ENCODE data around the gene RALGPS1.

Gene RALGPS1

GRCh38 chr9:127123064-127123890 is 208.7 kb downstream of the RALGPS1 start:
- Histone ChIP-seq H3K4me3 (ENCODE audit: low read length) (peak overlapping the region; percentile 75), H3K9ac (ENCODE audit: low read depth, low read length) (peak overlapping the region; percentile 75), H3K27me3 (ENCODE audit: control insufficient read depth, insufficient read depth, low read length) (no peaks in the 10 kb centered on the region)

GRCh38 chr9:127124111-127124531 is 209.5 kb downstream of the RALGPS1 start:
- H3K4me1 ChIP-seq (ENCODE audit: control insufficient read depth, insufficient read depth, low read length) = peaks cover 34% of the 10 kb centered on the region
- no peak overlapping the region for H3K4me2 ChIP-seq (ENCODE audit: low read length)
- no peak overlapping the region for H3K9ac ChIP-seq (ENCODE audit: low read depth, low read length)
- no peak overlapping the region for H3K4me3 ChIP-seq (ENCODE audit: low read length)
- H3K27me3 ChIP-seq (ENCODE audit: control insufficient read depth, insufficient read depth, low read length) = no peaks in the 10 kb centered on the region
- H3K36me3 ChIP-seq (ENCODE audit: insufficient read depth, low read length) = no peaks in the 10 kb centered on the region
- H3K9me3 ChIP-seq (replicated peaks; ENCODE audit: low read length) = no peaks in the 10 kb centered on the region

More at GRCh38 chr9:127123064-127123890, 208.7 kb downstream of the RALGPS1 start:
- Histone ChIP-seq H3K9me3 (replicated peaks; ENCODE audit: low read length) (no peaks in the 10 kb centered on the region), H3K4me2 (ENCODE audit: low read length) (peak overlapping the region; percentile 95), H3K36me3 (ENCODE audit: insufficient read depth, low read length) (no peaks in the 10 kb centered on the region), H3K4me1 (ENCODE audit: control insufficient read depth, insufficient read depth, low read length) (peaks cover 28% of the 10 kb centered on the region)

GRCh38 chr9:127124792-127125191 is 210.2 kb downstream of the RALGPS1 start:
- Histone ChIP-seq H3K4me1 (ENCODE audit: control insufficient read depth, insufficient read depth, low read length) (peaks cover 34% of the 10 kb centered on the region), H3K4me3 (ENCODE audit: low read length) (no peak overlapping the region), H3K4me2 (ENCODE audit: low read length) (no peak overlapping the region), H3K9me3 (replicated peaks; ENCODE audit: low read length) (no peaks in the 10 kb centered on the region), H3K27me3 (ENCODE audit: control insufficient read depth, insufficient read depth, low read length) (no peaks in the 10 kb centered on the region), H3K36me3 (ENCODE audit: insufficient read depth, low read length) (no peaks in the 10 kb centered on the region), H3K9ac (ENCODE audit: low read depth, low read length) (no peak overlapping the region)

- Histone ChIP-seq H3K4me1 (ENCODE audit: control insufficient read depth, insufficient read depth, low read length) (peaks cover 40% of the 10 kb centered on the region), H3K36me3 (ENCODE audit: insufficient read depth, low read length) (no peaks in the 10 kb centered on the region), H3K4me3 (ENCODE audit: low read length) (no peak overlapping the region), H3K9me3 (replicated peaks; ENCODE audit: low read length) (no peaks in the 10 kb centered on the region), H3K27me3 (ENCODE audit: control insufficient read depth, insufficient read depth, low read length) (no peaks in the 10 kb centered on the region), H3K9ac (ENCODE audit: low read depth, low read length) (no peak overlapping the region), H3K4me2 (ENCODE audit: low read length) (no peak overlapping the region)
Measured at GRCh38 chr9:127126971-127127370, 212.4 kb downstream of the RALGPS1 start.

GRCh38 chr9:127128341-127129072 is 213.9 kb downstream of the RALGPS1 start:
- Histone ChIP-seq H3K9ac (ENCODE audit: low read depth, low read length) (no peak overlapping the region), H3K4me3 (ENCODE audit: low read length) (no peak overlapping the region), H3K9me3 (replicated peaks; ENCODE audit: low read length) (no peaks in the 10 kb centered on the region), H3K36me3 (ENCODE audit: insufficient read depth, low read length) (no peaks in the 10 kb centered on the region), H3K27me3 (ENCODE audit: control insufficient read depth, insufficient read depth, low read length) (no peaks in the 10 kb centered on the region), H3K4me1 (ENCODE audit: control insufficient read depth, insufficient read depth, low read length) (peaks cover 42% of the 10 kb centered on the region), H3K4me2 (ENCODE audit: low read length) (no peak overlapping the region)

GRCh38 chr9:127129073-127129717 is 214.6 kb downstream of the RALGPS1 start:
- Histone ChIP-seq H3K9me3 (replicated peaks; ENCODE audit: low read length) (no peaks in the 10 kb centered on the region), H3K36me3 (ENCODE audit: insufficient read depth, low read length) (no peaks in the 10 kb centered on the region), H3K9ac (ENCODE audit: low read depth, low read length) (no peak overlapping the region), H3K4me2 (ENCODE audit: low read length) (no peak overlapping the region), H3K4me1 (ENCODE audit: control insufficient read depth, insufficient read depth, low read length) (peaks cover 47% of the 10 kb centered on the region), H3K4me3 (ENCODE audit: low read length) (no peak overlapping the region), H3K27me3 (ENCODE audit: control insufficient read depth, insufficient read depth, low read length) (no peaks in the 10 kb centered on the region)

GRCh38 chr9:127129718-127130085 is 215.1 kb downstream of the RALGPS1 start:
- Histone ChIP-seq H3K9me3 (replicated peaks; ENCODE audit: low read length) (no peaks in the 10 kb centered on the region), H3K36me3 (ENCODE audit: insufficient read depth, low read length) (no peaks in the 10 kb centered on the region), H3K4me1 (ENCODE audit: control insufficient read depth, insufficient read depth, low read length) (peaks cover 52% of the 10 kb centered on the region), H3K27me3 (ENCODE audit: control insufficient read depth, insufficient read depth, low read length) (no peaks in the 10 kb centered on the region), H3K4me3 (ENCODE audit: low read length) (no peak overlapping the region), H3K9ac (ENCODE audit: low read depth, low read length) (no peak overlapping the region), H3K4me2 (ENCODE audit: low read length) (no peak overlapping the region)

GRCh38 chr9:127130235-127130634 is 215.7 kb downstream of the RALGPS1 start:
- Histone ChIP-seq H3K4me3 (ENCODE audit: low read length) (no peak overlapping the region), H3K9ac (ENCODE audit: low read depth, low read length) (no peak overlapping the region), H3K4me1 (ENCODE audit: control insufficient read depth, insufficient read depth, low read length) (peaks cover 55% of the 10 kb centered on the region), H3K27me3 (ENCODE audit: control insufficient read depth, insufficient read depth, low read length) (peaks cover 2% of the 10 kb centered on the region), H3K36me3 (ENCODE audit: insufficient read depth, low read length) (no peaks in the 10 kb centered on the region), H3K4me2 (ENCODE audit: low read length) (peak overlapping the region; percentile 49), H3K9me3 (replicated peaks; ENCODE audit: low read length) (no peaks in the 10 kb centered on the region)

GRCh38 chr9:127130661-127131538 is 216.3 kb downstream of the RALGPS1 start:
- Histone ChIP-seq H3K4me1 (ENCODE audit: control insufficient read depth, insufficient read depth, low read length) (peaks cover 55% of the 10 kb centered on the region), H3K9me3 (replicated peaks; ENCODE audit: low read length) (no peaks in the 10 kb centered on the region), H3K36me3 (ENCODE audit: insufficient read depth, low read length) (no peaks in the 10 kb centered on the region), H3K27me3 (ENCODE audit: control insufficient read depth, insufficient read depth, low read length) (peaks cover 6% of the 10 kb centered on the region), H3K4me3 (ENCODE audit: low read length) (peak overlapping the region; percentile 1), H3K4me2 (ENCODE audit: low read length) (peak overlapping the region; percentile 49), H3K9ac (ENCODE audit: low read depth, low read length) (peak overlapping the region; percentile 51)

GRCh38 chr9:127131871-127132270 is 217.3 kb downstream of the RALGPS1 start:
- Histone ChIP-seq H3K4me1 (ENCODE audit: control insufficient read depth, insufficient read depth, low read length) (peaks cover 55% of the 10 kb centered on the region), H3K4me2 (ENCODE audit: low read length) (peak overlapping the region; percentile 49), H3K4me3 (ENCODE audit: low read length) (peak overlapping the region; percentile 1), H3K9ac (ENCODE audit: low read depth, low read length) (peak overlapping the region; percentile 54), H3K36me3 (ENCODE audit: insufficient read depth, low read length) (no peaks in the 10 kb centered on the region), H3K27me3 (ENCODE audit: control insufficient read depth, insufficient read depth, low read length) (peaks cover 9% of the 10 kb centered on the region), H3K9me3 (replicated peaks; ENCODE audit: low read length) (no peaks in the 10 kb centered on the region)

- H3K9ac ChIP-seq (ENCODE audit: low read depth, low read length) = peak overlapping the region; percentile 54
Measured at GRCh38 chr9:127132375-127132774, 217.8 kb downstream of the RALGPS1 start.

More at GRCh38 chr9:127132375-127132774, 217.8 kb downstream of the RALGPS1 start:
- H3K4me1 ChIP-seq (ENCODE audit: control insufficient read depth, insufficient read depth, low read length) = peaks cover 55% of the 10 kb centered on the region
- H3K4me2 ChIP-seq (ENCODE audit: low read length) = peak overlapping the region; percentile 49
- no peaks in the 10 kb centered on the region for H3K36me3 ChIP-seq (ENCODE audit: insufficient read depth, low read length)
- no peak overlapping the region for H3K4me3 ChIP-seq (ENCODE audit: low read length)
- H3K9me3 ChIP-seq (replicated peaks; ENCODE audit: low read length) = no peaks in the 10 kb centered on the region
- peaks cover 9% of the 10 kb centered on the region for H3K27me3 ChIP-seq (ENCODE audit: control insufficient read depth, insufficient read depth, low read length)
